ENCODE measurements around the gene NME9. TPM values are rescaled to one million over a fixed set of nuclear protein-coding genes. Genes with fewer than 3 reads are reported as not detected.

Gene NME9
- total and polyA plus RNA-seq, 4 experiments from 2014 or later, result 0.80 to 1.4 (median 1.1) TPM

Other genes starting within 250 kb of the NME9 start
- gene DZIP1L, start 214.2 kb downstream of the NME9 start, total RNA-seq, result not detected
- gene DZIP1L, start 214.2 kb downstream of the NME9 start, polyA plus RNA-seq, result not detected
- gene A4GNT, start 197.5 kb downstream of the NME9 start, total RNA-seq, result not detected
- gene A4GNT, start 197.5 kb downstream of the NME9 start, polyA plus RNA-seq, result not detected
- 10 to 100 TPM; 34.2 to 36.2 TPM for gene DBR1, start 154.9 kb downstream of the NME9 start, total RNA-seq
- 10 to 100 TPM; 14.8 to 16.5 TPM for gene DBR1, start 154.9 kb downstream of the NME9 start, polyA plus RNA-seq
- 10 to 100 TPM; 71.0 to 72.6 TPM for gene ARMC8, start 142.6 kb downstream of the NME9 start, total RNA-seq
- 10 to 100 TPM; 52.0 to 53.4 TPM for gene ARMC8, start 142.6 kb downstream of the NME9 start, polyA plus RNA-seq
- 1 to 10 TPM; 1.3 to 2.0 TPM for gene MRAS, start 18.7 kb upstream of the NME9 start, total RNA-seq
- gene MRAS, start 18.7 kb upstream of the NME9 start, polyA plus RNA-seq, result not detected
- gene ESYT3, start 104.8 kb upstream of the NME9 start, total RNA-seq, result under 1 TPM in 1 of 2 experiments, not detected in 1; 0.11 TPM
- gene ESYT3, start 104.8 kb upstream of the NME9 start, polyA plus RNA-seq, result not detected

Measured in CD4-positive, alpha-beta memory T cell (primary cell).